Caki2 (cell line): ENCODE measurements around the gene THEMIS2. TPM values are rescaled to one million over a fixed set of nuclear protein-coding genes. Genes with fewer than 3 reads are reported as not detected.
"Not testable (repeated sequence)": the region's sequence is repeated elsewhere in the genome, so short reads cannot be mapped to it uniquely, and the experiment has no call there.

ENCODE experiments used
- DNase-seq: peaks from one replicate; pipeline ENCODE4 v3.0.0-alpha.2; 2015; ENCODE audit warnings: low read depth
- in situ Hi-C: cut with HindIII; loops from 2 replicates; pipeline ENCODE4 v1.10.0; 2016; ENCODE audit warnings: low sequenced_read_pairs, low pct_unique_long_range_greater_than_20kb, mixed read lengths
- total RNA-seq: library from RNA; depleted of rRNA; stranded (reverse); fragments of >200 nt; shearing (Covaris generic); gene quantifications from 2 replicates; pipeline ENCODE4 v1.2.3, GENCODE V29; 2014; ENCODE audit warnings: low replicate concordance; rRNA removed

Gene THEMIS2
- total RNA-seq = 0.41 and 3.4 TPM in 2 replicates

- in situ Hi-C loops = no loop called here
- DNase-seq = peak; percentile 22
These were observed at the start of gene THEMIS2 for GRCh38 chr1:27872059-27872801. Gene THEMIS2, plus strand, starts transcription at chr1:27872544. Its CDS starts 28 bp downstream, at chr1:27872572.

DNA sequence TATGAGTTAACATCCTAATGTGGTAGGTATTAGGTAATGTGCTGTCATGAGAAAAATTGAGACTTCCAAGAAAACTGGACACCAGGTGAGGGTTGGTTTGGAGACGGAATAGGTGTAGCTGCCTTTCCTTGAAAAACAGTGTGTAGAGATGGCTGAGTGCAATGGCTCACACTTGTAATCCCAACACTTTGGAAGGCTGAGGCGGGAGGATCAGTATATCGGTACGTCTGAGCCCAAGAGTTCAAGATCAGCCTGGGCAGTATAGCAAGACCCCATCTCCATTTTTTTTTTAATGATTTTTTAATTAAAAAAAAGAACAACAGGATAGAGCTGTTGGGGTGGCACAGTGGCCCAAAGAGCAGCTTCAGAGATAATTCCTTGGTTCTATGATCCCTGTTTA, 48.6 kb upstream of the THEMIS2 start:
- DNase-seq = no peak
- in situ Hi-C loops = no loop called here

- in situ Hi-C loops = no loop called here
- DNase-seq = no peak
These were observed 47.9 kb upstream of the THEMIS2 start for GRCh38 chr1:27824411-27824810.

- DNase-seq, in situ Hi-C loops: not testable (repeated sequence)
These were observed 42.9 kb upstream of the THEMIS2 start for GRCh38 chr1:27829339-27829960.

- in situ Hi-C loops = no loop called here
- peak; percentile 93 for DNase-seq
These were observed 41.5 kb upstream of the THEMIS2 start, which contains the start of gene PPP1R8 for GRCh38 chr1:27830621-27831440. Gene PPP1R8, plus strand, starts transcription at chr1:27830782. Its CDS starts 54 bp downstream, at chr1:27830836.

GRCh38 chr1:27831568-27832410, 40.6 kb upstream of the THEMIS2 start:
- in situ Hi-C loops = no loop called here

DNA sequence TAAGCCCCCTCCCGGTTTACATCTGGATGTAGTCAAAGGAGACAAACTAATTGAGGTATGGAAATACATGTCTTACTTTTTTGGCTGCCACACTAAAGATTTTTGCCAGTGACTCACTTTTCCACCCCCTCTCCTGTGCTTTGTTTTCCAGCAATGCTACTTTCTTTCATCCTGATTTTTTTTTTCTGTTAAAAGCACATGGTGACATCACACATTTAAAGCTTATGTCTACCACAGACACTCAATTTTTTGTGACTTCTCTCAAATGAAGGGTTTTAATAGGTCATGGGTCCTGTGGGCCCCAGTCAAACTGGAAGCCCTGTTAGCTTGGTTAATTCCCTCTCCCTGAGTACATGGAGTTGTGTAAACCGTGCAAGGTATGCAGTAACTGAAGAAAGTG, 39.6 kb upstream of the THEMIS2 start:
- in situ Hi-C loops = no loop called here
- DNase-seq = no peak

More at GRCh38 chr1:27831568-27832410, 40.6 kb upstream of the THEMIS2 start:
- no peak for DNase-seq

- DNase-seq = no peak
- in situ Hi-C loops = no loop called here
These were observed 38.9 kb upstream of the THEMIS2 start for GRCh38 chr1:27833470-27833869.

DNA sequence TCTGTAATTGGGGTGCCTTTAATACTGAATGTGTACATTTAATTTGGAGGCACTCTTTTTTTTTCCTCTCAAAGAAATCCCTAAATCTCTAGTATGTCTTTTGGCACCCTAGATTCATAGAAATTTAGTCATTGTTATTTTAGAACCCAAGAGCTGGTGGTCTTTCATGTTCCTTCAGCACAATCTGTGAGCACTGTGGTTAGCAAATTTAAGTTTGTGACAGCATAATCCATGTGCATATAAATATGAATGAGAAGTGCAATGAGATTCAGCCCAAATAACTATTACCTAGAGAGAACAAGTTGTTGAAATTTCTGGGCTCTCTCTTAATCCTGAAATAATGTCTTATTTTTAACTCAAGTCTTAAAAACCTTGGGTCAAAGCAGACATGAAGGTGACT, 37.3 kb upstream of the THEMIS2 start:
- in situ Hi-C loops = no loop called here

DNA sequence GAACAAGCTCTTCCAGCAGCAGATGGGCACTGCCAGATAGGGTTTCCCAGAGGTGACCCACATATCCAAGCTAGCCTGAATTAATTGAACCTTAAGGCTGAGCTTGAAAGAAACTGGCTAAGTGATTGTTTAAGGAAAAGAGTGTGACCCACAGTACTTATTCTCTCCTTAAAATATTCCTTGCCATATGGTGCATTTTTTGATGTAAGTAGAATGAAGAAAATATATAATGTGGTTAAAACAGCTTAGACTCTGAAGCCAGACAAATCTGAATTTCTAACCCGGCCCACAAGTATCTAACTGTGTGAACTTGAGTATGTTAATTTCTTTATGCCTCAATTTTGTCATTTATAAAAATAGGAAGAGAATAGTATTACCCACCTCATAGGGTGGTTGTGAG, 36.8 kb upstream of the THEMIS2 start:
- DNase-seq = no peak
- in situ Hi-C loops = no loop called here

More for the DNA sequence above, 37.3 kb upstream of the THEMIS2 start:
- DNase-seq = no peak

DNA sequence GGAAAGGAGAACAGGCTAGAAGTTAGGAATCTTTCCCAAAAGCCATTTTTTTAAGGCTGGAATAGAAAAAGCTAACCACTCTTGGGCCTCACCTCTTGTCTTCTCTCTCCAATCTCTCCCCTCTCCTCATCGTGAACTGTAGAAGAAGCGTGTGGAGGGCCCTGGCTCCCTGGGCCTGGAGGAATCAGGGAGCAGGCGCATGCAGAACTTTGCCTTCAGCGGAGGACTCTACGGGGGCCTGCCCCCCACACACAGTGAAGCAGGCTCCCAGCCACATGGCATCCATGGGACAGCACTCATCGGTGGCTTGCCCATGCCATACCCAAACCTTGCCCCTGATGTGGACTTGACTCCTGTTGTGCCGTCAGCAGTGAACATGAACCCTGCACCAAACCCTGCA, 22.4 kb upstream of the THEMIS2 start:
- DNase-seq = no peak
- in situ Hi-C loops = no loop called here

DNA sequence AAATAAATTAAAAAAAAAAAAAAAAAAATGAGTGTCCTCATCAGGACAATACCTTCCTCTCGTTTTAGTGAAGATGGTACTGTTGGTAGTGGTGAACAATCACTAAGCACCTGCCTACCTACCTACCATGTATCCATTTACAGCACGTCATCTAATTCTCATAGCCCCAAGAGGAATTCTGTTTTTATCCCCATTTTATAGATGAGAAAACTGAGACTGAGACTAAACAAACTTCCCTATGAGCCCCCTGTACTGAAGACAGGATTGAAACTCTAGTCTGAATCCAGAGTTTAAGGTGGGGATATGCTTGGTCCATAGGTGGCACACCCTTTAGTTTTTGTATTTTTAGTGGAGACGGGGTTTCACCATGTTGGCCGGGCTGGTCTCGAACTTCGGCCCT, 17.3 kb upstream of the THEMIS2 start:
- in situ Hi-C loops = no loop called here
- no peak for DNase-seq

- no peak for DNase-seq
- in situ Hi-C loops = no loop called here
These were observed 15.6 kb upstream of the THEMIS2 start for GRCh38 chr1:27856561-27857343.

- in situ Hi-C loops, DNase-seq: not testable (repeated sequence)
These were observed 14.8 kb upstream of the THEMIS2 start for GRCh38 chr1:27857552-27857951.

GRCh38 chr1:27858072-27858948, 14.0 kb upstream of the THEMIS2 start:
- in situ Hi-C loops = no loop called here
- peak; percentile 70 for DNase-seq

DNA sequence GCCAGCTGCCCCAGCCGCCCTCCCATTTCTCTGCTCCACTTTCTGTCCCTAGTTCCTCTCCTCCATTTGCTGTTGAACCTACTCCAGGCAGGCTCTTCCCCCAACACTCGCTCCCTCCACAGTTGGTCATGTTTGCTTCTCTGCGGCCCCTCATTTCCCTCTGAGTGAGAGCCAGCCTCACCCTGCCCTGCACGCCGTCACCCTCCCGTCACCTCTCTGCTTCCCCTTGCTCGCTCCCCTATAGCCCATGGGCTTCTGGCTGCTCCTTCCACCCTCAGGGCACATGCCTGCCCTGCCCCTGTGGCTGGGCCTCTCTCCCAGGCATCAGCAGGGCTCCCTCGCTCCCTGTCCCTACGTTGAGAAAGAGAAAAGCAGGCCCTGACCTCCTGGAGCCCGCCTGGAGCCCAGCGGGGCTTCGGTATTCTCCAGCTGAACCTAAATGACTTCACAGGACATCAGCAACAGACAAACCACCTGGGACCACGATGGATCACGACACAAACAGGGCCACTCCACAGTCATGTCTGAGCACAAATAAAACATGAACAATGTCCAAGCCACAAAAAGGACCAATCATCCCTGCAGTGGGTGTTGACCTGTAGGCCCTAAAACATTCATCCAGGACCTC, 13.3 kb upstream of the THEMIS2 start:
- no peak for DNase-seq
- in situ Hi-C loops = no loop called here
